ENCODE measurements around the gene ABCC10.
"Not testable (repeated sequence)": the region's sequence is repeated elsewhere in the genome, so short reads cannot be mapped to it uniquely, and the experiment has no call there.

ABCC10 gene, protein sequence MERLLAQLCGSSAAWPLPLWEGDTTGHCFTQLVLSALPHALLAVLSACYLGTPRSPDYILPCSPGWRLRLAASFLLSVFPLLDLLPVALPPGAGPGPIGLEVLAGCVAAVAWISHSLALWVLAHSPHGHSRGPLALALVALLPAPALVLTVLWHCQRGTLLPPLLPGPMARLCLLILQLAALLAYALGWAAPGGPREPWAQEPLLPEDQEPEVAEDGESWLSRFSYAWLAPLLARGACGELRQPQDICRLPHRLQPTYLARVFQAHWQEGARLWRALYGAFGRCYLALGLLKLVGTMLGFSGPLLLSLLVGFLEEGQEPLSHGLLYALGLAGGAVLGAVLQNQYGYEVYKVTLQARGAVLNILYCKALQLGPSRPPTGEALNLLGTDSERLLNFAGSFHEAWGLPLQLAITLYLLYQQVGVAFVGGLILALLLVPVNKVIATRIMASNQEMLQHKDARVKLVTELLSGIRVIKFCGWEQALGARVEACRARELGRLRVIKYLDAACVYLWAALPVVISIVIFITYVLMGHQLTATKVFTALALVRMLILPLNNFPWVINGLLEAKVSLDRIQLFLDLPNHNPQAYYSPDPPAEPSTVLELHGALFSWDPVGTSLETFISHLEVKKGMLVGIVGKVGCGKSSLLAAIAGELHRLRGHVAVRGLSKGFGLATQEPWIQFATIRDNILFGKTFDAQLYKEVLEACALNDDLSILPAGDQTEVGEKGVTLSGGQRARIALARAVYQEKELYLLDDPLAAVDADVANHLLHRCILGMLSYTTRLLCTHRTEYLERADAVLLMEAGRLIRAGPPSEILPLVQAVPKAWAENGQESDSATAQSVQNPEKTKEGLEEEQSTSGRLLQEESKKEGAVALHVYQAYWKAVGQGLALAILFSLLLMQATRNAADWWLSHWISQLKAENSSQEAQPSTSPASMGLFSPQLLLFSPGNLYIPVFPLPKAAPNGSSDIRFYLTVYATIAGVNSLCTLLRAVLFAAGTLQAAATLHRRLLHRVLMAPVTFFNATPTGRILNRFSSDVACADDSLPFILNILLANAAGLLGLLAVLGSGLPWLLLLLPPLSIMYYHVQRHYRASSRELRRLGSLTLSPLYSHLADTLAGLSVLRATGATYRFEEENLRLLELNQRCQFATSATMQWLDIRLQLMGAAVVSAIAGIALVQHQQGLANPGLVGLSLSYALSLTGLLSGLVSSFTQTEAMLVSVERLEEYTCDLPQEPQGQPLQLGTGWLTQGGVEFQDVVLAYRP (N-terminal part only)

GRCh38 chr6:43427406-43428111, at the start of gene ABCC10:
ABCC10 (plus strand) TSS chr6:43427541; CDS start chr6:43427979, 438 bp downstream.
- DNase-seq (ENCODE audit: low read depth): peak; percentile 88

DNA sequence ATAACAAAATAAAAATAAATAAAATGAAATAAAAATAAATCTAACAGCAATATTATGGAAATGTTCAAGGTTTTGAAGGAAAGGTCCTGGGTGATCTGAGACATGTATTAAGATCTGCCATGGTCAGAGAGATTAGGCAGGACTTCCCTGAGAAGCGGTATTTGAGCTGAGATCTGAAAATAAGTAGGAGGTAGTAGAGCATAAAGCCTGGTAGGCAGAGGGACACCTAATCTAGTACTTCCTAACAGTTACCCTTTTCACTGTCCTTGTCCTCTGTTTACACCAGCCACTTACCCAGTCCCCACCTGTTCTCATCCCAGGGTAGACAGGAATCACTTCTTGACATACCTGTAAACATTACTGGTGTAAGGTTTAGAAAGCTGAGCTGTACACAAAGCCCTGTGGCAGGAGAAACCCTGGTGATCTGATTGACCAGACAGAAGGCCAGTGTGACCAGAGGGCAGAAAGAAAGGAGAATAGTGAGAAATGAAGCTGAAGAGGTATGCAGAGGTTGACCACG, 49.6 kb upstream of the ABCC10 start:
- DNase-seq (ENCODE audit: low read depth): no peak

- no peak for DNase-seq (ENCODE audit: low read depth)
Measured at GRCh38 chr6:43378631-43379030, 48.7 kb upstream of the ABCC10 start.

DNA sequence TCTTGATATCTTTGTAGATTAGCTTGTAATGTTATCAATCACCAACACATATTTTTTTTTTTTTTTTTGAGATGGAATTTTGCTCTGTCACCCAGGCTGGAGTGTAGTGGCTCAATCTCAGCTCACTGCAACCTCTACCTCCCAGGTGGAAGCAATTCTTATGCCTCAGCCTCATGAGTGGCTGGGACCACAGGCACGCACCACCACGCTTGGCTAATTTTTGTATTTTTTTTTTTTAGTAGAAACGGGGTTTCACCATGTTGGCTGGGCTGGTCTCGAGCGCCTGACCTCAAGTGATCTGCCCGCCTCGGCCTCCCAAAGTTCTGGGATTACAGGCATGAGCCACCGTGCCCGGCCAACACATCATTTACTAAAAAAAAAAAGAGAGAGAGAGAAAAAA, 46.5 kb upstream of the ABCC10 start:
- DNase-seq (ENCODE audit: low read depth): not testable (repeated sequence)

- no peak for DNase-seq (ENCODE audit: low read depth)
Measured at GRCh38 chr6:43383021-43383667, 44.2 kb upstream of the ABCC10 start.

DNA sequence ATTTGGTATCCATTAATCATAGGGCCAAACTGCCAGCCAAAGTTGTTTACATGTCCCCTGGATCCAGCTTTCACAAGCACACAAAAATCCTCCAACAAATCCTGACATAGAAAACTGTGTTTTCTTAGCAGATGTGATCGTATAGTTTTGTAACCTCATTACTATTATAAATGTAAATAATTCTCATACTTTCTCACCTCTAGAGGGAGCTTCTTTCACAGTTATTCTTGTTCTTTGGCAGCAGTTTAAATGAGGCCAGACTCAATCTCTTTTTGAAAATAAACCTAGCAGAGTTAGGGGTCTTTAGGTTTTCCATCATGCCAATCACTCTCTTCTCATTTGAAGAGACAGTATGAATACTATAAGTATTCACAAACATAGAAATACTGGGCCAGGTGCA, 40.8 kb upstream of the ABCC10 start:
- no peak for DNase-seq (ENCODE audit: low read depth)

DNA sequence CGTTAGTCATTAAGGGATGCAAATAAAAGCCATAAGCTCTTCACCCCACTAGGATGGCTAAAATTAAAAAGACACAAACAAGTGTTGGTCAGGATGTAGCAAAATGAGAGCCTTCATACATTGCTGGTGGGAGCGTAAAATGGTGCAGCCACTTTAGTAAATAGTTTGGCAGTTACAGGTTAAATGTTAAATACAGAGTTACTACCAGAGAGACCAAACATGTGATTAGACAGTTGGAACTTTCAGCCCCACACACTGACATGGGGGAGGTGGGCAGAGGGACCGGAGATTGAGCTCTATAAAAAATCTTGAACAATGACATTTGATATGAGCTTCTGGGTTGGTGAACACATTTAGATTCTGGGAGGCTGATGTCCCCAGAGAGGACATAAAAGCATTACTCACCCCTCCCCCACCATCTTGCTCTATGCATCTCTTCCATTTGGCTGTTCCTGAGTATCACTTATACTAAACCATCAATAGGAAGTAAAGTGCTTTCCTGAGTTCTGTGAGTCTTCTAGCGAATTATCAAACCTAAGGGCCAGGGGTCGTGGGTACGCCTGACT, 37.5 kb upstream of the ABCC10 start:
- no peak for DNase-seq (ENCODE audit: low read depth)

- DNase-seq (ENCODE audit: low read depth): not testable (repeated sequence)
Measured at GRCh38 chr6:43390753-43391439, 36.4 kb upstream of the ABCC10 start.

- no peak for DNase-seq (ENCODE audit: low read depth)
Measured at GRCh38 chr6:43391440-43392031, 35.8 kb upstream of the ABCC10 start.

GRCh38 chr6:43393133-43393532, 34.2 kb upstream of the ABCC10 start:
- DNase-seq (ENCODE audit: low read depth): not testable (repeated sequence)

DNA sequence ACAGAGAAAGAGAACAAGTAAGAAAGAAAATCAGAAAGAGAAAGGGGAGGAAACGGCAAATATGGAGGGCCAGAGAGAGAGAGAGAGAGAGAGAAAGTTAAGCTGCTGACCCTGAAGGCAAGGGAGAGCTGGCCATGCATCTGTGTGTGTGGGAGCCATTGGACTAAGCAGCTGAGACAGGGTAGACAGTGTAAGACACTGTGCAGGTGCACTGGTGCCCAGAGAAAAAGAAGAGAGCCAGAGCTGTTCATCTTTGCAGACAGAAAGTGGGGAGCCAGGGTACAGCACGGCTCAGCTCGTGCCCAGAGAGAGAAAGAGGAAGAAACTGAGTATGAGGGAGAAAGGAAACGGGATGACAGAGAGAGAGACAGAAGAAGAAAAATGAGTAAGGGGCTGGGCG, 33.7 kb upstream of the ABCC10 start:
- no peak for DNase-seq (ENCODE audit: low read depth)

DNA sequence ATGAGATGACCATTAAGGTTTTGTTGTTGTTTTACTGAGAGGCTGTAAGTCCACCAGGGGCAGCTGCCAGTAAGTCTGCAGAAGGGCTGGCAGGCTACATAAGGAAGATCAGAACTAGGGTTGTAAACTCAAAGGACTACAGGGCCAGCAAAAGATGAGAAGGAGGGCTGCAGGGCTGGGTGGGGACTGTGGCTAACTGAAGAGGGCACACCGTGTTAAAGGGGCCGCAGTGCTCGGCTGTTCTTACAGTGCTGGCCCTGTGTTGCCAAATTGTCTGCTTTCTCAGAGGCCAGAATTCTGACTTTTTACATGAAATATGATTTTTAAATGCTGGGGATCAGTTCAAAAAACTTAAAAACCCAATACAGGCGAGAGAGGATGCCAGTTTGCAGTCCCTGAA, 32.4 kb upstream of the ABCC10 start:
- no peak for DNase-seq (ENCODE audit: low read depth)

GRCh38 chr6:43395776-43396175, 31.6 kb upstream of the ABCC10 start:
- DNase-seq (ENCODE audit: low read depth): no peak

DNA sequence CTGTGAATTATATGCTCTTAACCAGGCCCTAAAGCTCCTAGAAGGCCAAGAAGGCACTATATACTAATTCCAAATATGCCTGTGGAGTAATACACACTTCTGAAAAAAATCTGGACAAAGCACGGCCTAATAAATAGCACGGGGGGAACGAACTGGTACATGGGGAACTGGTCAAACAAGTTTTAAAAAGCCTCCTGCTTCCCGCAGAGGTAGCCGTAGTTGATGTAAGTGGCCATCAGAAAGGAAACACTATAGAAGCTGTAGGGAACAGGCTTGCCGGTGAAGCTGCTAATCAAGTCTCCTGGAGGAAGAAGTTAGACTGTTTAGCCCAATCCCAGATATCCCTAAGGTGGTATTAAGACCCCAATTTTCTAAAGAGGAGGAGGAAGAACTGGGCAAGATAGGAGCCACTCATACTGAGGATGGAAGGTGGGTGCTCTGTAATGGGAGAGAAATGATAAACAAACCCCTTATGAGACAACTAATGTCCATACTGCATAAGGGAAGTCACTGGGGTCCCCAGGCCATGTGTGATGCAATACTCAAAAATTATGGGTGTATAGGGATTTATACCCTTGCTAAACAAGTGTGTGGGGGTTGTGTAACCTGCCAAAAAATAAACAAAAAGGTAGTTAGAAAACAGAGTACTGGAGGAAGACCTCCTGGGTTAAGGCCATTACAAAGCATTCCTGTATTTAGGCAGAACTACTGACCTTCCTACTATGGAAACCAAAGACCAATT, 30.8 kb upstream of the ABCC10 start:
- DNase-seq (ENCODE audit: low read depth): no peak

DNA sequence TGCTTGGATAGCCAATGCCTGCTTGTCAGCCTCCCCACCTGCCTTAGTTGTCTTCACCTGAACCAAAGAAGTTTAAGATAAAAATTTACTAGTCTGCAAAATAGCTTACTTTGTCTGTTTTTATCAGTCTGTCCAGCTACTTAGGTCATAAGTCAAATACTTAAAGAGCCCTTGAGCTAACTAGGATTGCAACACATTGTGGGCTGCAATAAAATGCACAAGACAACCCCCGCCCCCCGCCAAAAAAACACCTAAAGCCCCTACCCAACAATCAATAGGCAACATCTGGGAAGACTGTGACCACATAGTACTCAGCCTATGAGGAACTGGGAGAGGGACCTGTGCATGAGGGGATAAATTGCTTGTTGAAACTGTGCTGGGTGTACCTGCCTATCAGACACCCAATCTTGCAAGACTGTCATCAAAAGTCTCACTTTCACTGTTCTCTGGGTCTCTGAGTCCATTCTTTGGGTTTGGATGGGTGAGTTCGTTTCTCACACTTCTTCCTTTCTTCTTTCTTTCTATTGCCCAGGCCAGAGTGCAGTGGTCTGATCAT, 27.3 kb upstream of the ABCC10 start:
- no peak for DNase-seq (ENCODE audit: low read depth)

DNA sequence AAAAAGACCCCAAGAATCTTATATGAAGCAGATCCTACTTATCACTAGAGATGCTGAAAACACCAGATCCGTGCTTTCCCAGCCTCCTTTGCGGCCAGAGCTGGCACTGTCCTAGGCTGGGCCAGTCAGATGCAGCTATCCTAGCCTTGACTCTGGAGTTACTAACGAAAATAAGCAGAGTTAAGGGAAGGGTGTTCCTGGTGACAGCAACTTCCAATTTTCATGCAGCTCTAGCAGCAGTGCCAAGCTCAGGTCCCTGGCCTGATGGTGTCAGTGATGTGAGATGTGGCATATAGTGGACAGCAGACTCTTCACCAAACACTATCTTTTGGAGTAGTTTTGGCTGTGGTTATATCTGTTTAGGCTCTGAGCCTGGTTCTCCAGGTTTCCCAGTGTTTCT, 25.6 kb upstream of the ABCC10 start:
- no peak for DNase-seq (ENCODE audit: low read depth)

- no peak for DNase-seq (ENCODE audit: low read depth)
Measured at GRCh38 chr6:43402820-43403219, 24.5 kb upstream of the ABCC10 start.

GRCh38 chr6:43405354-43405753, 22.0 kb upstream of the ABCC10 start:
- no peak for DNase-seq (ENCODE audit: low read depth)
